NCI-H510A (cell line): ENCODE measurements around the gene FOSB.

Source experiments
- DNase-seq: peaks from one replicate; lab custom pipeline; 2025; lab: John Stamatoyannopoulos, UW

FOSB gene

GRCh38 chr19:45468803-45469131 is 971 bp downstream of the FOSB start:
- DNase-seq = no peak

- peak; percentile 86 for DNase-seq
These were observed 1.5 kb downstream of the FOSB start for GRCh38 chr19:45469132-45469944.

- no peak for DNase-seq
These were observed 2.4 kb downstream of the FOSB start for GRCh38 chr19:45469945-45470761.

- no peak for DNase-seq
These were observed 2.9 kb downstream of the FOSB start for GRCh38 chr19:45470762-45471081.

GRCh38 chr19:45471111-45471930 is 3.5 kb downstream of the FOSB start:
- no peak for DNase-seq

GRCh38 chr19:45471931-45472562 is 4.3 kb downstream of the FOSB start:
- DNase-seq = no peak

GRCh38 chr19:45472563-45473366 is 5.0 kb downstream of the FOSB start:
- no peak for DNase-seq

- no peak for DNase-seq
These were observed 5.5 kb downstream of the FOSB start for GRCh38 chr19:45473367-45473681.

- DNase-seq = no peak
These were observed 6.1 kb downstream of the FOSB start for GRCh38 chr19:45473682-45474605.

GRCh38 chr19:45474606-45475521 is 7.1 kb downstream of the FOSB start:
- DNase-seq = no peak

GRCh38 chr19:45475537-45476291 is 7.9 kb downstream of the FOSB start:
- no peak for DNase-seq

GRCh38 chr19:45476304-45476703 is 8.5 kb downstream of the FOSB start:
- DNase-seq = no peak

- no peak for DNase-seq
These were observed 9.4 kb downstream of the FOSB start for GRCh38 chr19:45477186-45477585.

GRCh38 chr19:45477713-45478453 is 10.1 kb downstream of the FOSB start:
- no peak for DNase-seq

GRCh38 chr19:45478454-45479238 is 10.8 kb downstream of the FOSB start:
- peak; percentile 86 for DNase-seq

- no peak for DNase-seq
These were observed 15.2 kb downstream of the FOSB start for GRCh38 chr19:45483033-45483432.
